H1 (cell line): ENCODE results near the gene TMEM250. TPM values are rescaled to one million over a fixed set of nuclear protein-coding genes. Genes with fewer than 3 reads are reported as not detected.

ENCODE experiments used
- EZH2 ChIP-seq: fragments of 200-600 bp; sonication (generic); IDR thresholded peaks from 2 replicates; pipeline ENCODE4 v1.7.1; 2012; ENCODE audit warnings: low read depth, mild to moderate bottlenecking, moderate library complexity, low read length, inconsistent platforms; ENCODE audit not compliant: severe bottlenecking
- GABPA ChIP-seq: IDR thresholded peaks from 2 replicates; pipeline ENCODE4 v1.6.1; 2011; ENCODE audit warnings: mild to moderate bottlenecking, low read length, moderate library complexity, borderline replicate concordance; ENCODE audit not compliant: insufficient read depth
- polyA plus RNA-seq, 7 experiments: library from polyadenylated mRNA; depleted of rRNA in 3 of 7; stranded (reverse) in 5 of 7; unstranded in 2 of 7; fragments of >200 nt in 5 of 7; fragments of 200-250 nt in 2 of 7; gene quantifications; 1 replicate in 5 of 7; 2 replicates in 1 of 7; 4 replicates in 1 of 7; pipeline versions ENCODE4 v1.2.1 to v1.2.3, GENCODE V29; 2011 to 2013; ENCODE audit warnings: missing spikeins in 2 of 7, mixed read lengths in 2 of 7
- total RNA-seq: library from RNA; stranded (reverse); fragmentation: NEBNext Ultra II Directional; extraction: Animal tissue kit (Norgen Biotek cat#: 25700); gene quantifications from 2 replicates; pipeline ENCODE4 v1.2.1, GENCODE V29; 2021

The TMEM250 gene
- total and polyA plus RNA-seq, 2 of the 8 experiments (the other 6 are each of a cell fraction or from before 2014, with no cell fraction given), result 22.3 to 34.9 TPM

DNA sequence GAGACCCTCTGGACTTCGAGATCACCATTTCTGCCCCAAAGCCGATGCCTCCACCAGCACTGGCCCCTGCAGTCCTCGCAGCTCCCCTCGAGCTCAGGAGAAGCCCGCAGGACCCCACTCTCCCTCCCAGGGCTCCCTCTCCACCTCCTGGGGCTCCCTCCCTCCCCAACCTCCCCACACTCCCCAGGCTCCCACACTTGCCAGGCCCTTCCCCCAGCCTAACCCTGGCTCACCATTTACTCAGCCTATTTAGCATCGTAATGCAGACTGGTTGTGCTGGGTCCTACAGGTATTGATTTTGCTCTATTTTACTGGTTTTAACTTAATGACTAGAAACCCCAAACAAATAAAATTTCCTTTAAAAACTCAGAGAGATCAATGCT lies 23.7 kb upstream of the TMEM250 start (continued):
- TF ChIP-seq GABPA (no peak), EZH2 (peak; percentile 21)
